Tibial artery (tissue), 4 donors: Measurements from ENCODE around the gene CYREN.

ENCODE experiments used
- DNase-seq, 2 donors: peaks; one replicate each; pipeline ENCODE4 v3.0.0-alpha.2; 2019
- H3K27ac ChIP-seq, 2 donors: fragments of 200-600 bp; sonication (generic) in 1 of 2; 1 replicate in 1 of 2; 2 replicates in 1 of 2; pipeline ENCODE4 v1.5.1; 2018 to 2019; ENCODE audit warnings: mild to moderate bottlenecking in 1 of 2
- H3K27me3 ChIP-seq, 2 donors: fragments of 200-600 bp; sonication (generic) in 1 of 2; one replicate each; pipeline versions ENCODE4 v1.5.1 to v1.6.0; 2016 to 2019
- H3K36me3 ChIP-seq, 3 donors: fragments of 200-600 bp; sonication (generic) in 2 of 3; one replicate each; pipeline ENCODE4 v1.5.1; 2016 to 2019; ENCODE audit warnings: mild to moderate bottlenecking in 2 of 3
- H3K4me1 ChIP-seq, 4 donors: fragments of 200-600 bp; sonication (generic) in 2 of 4; 1 replicate in 3 of 4; 2 replicates in 1 of 4; pipeline ENCODE4 v1.5.1; 2016 to 2019
- H3K4me3 ChIP-seq, 2 donors: fragments of 200-600 bp; sonication (generic) in 1 of 2; 1 replicate in 1 of 2; 2 replicates in 1 of 2; pipeline ENCODE4 v1.5.1; 2018 to 2019; ENCODE audit warnings: mild to moderate bottlenecking in 2 of 2
- H3K9me3 ChIP-seq, 3 donors: fragments of 200-600 bp; sonication (generic) in 1 of 3; one replicate each; pipeline ENCODE4 v1.5.1; 2016 to 2019
- intact Hi-C: fragments of 100-400 bp; cut with DNase I; formaldehyde crosslinking; loops from one replicate; pipeline ENCODE4 v1.15.0; 2023; ENCODE audit warnings: low total_unique reads
- TF ChIP-seq, protein P1 (sequence below), 2 experiments: fragments of 200-600 bp in 1 of 2; fragments of 450-650 bp in 1 of 2; IDR thresholded peaks; one replicate each; pipeline ENCODE4 v1.5.1; 2017 to 2019; ENCODE audit warnings: antibody characterized with exemption in 2 of 2, mild to moderate bottlenecking in 1 of 2, moderate library complexity in 1 of 2

The CYREN gene

DNA sequence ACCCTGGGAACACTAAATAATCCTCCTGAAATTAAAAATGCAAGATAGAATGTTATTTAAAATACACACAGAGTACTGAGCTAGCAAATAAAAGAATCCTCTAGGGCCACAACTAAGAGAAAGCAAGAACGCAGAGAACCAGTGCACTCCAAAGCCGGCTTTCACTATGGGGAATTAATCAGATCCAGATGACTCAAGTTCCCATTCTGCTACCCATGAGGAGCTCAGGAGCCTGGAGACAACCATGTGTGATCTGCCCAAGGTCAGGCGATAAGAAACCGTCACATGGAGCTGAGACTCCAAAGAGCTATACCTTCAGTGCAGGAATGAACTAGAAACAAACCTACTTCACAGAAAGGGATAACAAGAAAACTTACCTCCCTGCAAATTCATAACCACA lies 19.5 kb upstream of the CYREN start:
- intact Hi-C loops = no loop called here
- H3K9me3 ChIP-seq = no peaks in the 10 kb centered on the region
- H3K27ac ChIP-seq = no peak overlapping the region
- H3K27me3 ChIP-seq = no peaks in the 10 kb centered on the region
- no peak overlapping the region for H3K4me3 ChIP-seq
- H3K36me3 ChIP-seq = peaks cover 77 to 93% (median 83%) of the 10 kb centered on the region in 3 donors
- DNase-seq = peak in 1 of 2 donors; percentile 19
- TF ChIP-seq, protein P1, sequence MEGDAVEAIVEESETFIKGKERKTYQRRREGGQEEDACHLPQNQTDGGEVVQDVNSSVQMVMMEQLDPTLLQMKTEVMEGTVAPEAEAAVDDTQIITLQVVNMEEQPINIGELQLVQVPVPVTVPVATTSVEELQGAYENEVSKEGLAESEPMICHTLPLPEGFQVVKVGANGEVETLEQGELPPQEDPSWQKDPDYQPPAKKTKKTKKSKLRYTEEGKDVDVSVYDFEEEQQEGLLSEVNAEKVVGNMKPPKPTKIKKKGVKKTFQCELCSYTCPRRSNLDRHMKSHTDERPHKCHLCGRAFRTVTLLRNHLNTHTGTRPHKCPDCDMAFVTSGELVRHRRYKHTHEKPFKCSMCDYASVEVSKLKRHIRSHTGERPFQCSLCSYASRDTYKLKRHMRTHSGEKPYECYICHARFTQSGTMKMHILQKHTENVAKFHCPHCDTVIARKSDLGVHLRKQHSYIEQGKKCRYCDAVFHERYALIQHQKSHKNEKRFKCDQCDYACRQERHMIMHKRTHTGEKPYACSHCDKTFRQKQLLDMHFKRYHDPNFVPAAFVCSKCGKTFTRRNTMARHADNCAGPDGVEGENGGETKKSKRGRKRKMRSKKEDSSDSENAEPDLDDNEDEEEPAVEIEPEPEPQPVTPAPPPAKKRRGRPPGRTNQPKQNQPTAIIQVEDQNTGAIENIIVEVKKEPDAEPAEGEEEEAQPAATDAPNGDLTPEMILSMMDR (IDR thresholded peaks at IDR 0.05) = no peak
- H3K4me1 ChIP-seq = no peaks in the 10 kb centered on the region

DNA sequence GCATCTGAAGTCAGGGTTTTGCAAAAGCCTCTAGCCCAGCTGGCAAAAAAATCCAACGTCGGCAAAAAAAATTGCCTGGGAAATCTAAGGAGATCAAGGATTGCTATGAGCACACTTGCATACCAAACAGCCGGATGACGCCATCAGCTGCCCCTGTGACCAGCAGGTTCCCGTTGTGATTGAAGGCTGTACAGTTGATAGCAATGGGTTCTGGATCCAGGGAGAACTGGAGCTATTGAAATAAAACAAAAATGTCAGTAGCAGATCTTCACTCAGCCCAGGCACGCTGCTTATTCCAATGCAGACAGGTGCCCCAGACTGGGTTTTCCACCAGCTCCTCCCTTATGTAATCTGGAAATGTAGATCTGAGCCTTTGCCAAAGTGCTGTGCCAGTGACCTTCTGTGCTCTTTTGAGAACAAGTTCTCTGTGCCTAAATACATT lies 18.7 kb upstream of the CYREN start:
- no peaks in the 10 kb centered on the region for H3K9me3 ChIP-seq
- no peaks in the 10 kb centered on the region for H3K27me3 ChIP-seq
- H3K4me1 ChIP-seq = no peaks in the 10 kb centered on the region
- no peak overlapping the region for H3K27ac ChIP-seq
- intact Hi-C loops = no loop called here
- DNase-seq = peak in 1 of 2 donors; percentile 12
- H3K36me3 ChIP-seq = peaks cover 78 to 93% (median 83%) of the 10 kb centered on the region in 3 donors
- H3K4me3 ChIP-seq = no peak overlapping the region
- TF ChIP-seq, protein P1 (IDR thresholded peaks at IDR 0.05) = no peak

DNA sequence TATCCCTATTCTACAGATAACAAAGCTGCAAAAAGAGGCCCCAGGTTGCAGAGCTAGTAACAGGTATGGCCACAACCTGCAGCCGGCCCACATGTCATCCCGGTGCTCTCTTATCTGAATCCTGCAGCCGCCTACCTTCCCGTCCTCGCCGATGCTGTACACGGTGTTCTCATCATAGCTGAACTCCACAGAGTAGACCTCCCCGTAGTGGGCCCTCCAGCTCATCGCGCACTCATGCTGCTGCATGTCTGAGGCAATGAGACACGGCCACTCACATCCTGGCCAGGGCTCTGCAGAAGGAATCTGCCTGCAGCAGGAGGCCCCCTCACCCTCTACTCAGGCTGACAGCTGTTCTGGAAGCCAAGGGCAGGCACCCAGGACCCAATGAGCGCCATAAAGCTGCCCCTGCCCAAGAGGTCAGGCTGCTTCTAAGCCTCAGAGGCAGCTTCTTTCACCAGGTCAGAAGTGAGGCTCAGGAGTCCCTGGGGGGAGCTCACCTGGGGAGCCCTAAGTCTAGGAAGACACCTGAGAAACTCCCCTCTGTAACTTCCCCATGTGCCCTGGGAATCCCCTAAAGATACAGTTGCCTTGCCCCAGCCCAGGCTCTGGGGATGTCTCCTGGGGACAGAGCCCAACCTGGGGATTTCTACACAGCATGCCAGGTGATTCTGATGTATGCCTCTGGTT lies 17.9 kb upstream of the CYREN start:
- intact Hi-C loops = no loop called here
- Histone ChIP-seq H3K4me1 (no peaks in the 10 kb centered on the region), H3K27me3 (no peaks in the 10 kb centered on the region), H3K27ac (no peak overlapping the region), H3K36me3 (peaks cover 80 to 93% (median 84%) of the 10 kb centered on the region in 3 donors), H3K4me3 (no peak overlapping the region), H3K9me3 (no peaks in the 10 kb centered on the region)
- TF ChIP-seq, protein P1 (IDR thresholded peaks at IDR 0.05) = no peak
- peak in 1 of 2 donors; percentile 48 for DNase-seq

DNA sequence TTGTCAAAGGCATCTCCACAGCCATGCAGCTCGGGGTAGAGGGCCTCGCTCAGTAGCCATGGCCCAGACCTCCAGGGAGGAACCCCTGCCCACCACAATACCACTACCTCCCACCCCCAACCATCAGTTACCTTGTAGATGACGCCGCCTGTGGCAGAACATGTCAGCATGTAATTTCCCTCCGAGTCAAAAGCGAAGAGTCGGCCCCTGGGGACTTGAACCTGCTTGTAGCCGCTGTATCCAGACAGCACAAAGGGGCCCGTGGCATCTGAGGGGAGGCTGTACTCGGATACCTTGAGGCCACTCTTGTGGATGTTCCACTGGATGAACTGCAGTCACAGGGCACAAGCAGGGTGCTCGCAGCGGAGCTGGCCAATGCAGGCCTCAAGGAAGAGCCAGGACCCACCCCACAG lies 16.3 kb upstream of the CYREN start:
- intact Hi-C loops = no loop called here
- TF ChIP-seq, protein P1 (IDR thresholded peaks at IDR 0.05) = no peak
- H3K36me3 ChIP-seq = peaks cover 84 to 93% (median 86%) of the 10 kb centered on the region in 3 donors
- no peaks in the 10 kb centered on the region for H3K27me3 ChIP-seq
- H3K4me1 ChIP-seq = no peaks in the 10 kb centered on the region
- no peak overlapping the region for H3K27ac ChIP-seq
- no peak overlapping the region for H3K4me3 ChIP-seq
- H3K9me3 ChIP-seq = peaks cover 3 to 15% (median 6%) of the 10 kb centered on the region in 3 donors
- DNase-seq = peak in 1 of 2 donors; percentile 43

DNA sequence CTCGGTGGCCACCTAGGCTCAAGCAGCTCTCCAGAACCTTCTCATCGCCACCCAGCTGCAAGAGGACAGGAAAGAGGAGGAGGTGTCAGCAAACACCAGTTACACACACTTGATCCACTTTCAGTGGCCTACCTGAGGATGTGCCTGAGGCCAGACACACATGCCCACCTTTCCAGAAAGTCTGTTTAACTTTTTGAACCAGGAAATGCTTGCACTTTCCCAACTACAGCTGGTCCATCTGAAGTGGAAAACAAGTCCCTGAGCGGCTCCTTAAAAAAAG lies 15.7 kb upstream of the CYREN start:
- no peak for DNase-seq
- intact Hi-C loops = no loop called here
- H3K36me3 ChIP-seq = peaks cover 90 to 99% (median 92%) of the 10 kb centered on the region in 3 donors
- TF ChIP-seq, protein P1 (IDR thresholded peaks at IDR 0.05) = no peak
- H3K4me1 ChIP-seq = no peaks in the 10 kb centered on the region
- H3K9me3 ChIP-seq = peaks cover 3 to 22% (median 13%) of the 10 kb centered on the region in 3 donors
- no peak overlapping the region for H3K4me3 ChIP-seq
- H3K27ac ChIP-seq = no peak overlapping the region
- H3K27me3 ChIP-seq = no peaks in the 10 kb centered on the region
